Measurements from ENCODE around the gene ZSWIM5.
"Not testable (repeated sequence)": the region's sequence is repeated elsewhere in the genome, so short reads cannot be mapped to it uniquely, and the experiment has no call there.

The ZSWIM5 gene

DNA sequence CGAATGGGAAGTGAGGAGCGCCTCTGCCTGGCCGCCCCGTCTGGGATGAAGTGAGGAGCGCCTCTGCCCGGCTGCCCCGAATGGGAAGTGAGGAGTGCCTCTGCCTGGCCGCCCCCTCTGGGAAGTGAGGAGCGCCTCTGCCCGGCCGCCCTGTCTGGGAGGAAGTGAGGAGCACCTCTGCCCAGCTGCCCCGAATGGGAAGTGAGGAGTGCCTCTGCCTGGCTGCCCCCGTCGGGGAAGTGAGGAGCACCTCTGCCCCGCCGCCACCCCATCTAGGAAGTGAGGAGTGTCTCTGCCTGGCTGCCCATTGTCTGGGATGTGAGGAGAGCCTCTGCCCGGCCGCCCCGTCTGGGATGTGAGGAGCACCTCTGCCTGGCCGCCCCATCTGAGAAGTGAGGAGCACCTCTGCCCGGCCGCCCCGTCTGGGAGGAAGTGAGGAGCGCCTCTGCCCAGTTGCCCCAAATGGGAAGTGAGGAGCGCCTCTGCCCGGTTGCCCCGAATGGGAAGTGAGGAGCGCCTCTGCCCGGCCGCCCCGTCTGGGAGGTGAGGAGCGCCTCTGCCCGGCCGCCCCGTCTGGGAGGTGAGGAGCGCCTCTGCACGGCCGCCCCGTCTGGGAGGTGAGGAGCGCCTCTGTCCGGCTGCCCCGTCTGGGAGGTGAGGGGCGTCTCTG is 100.8 kb downstream of the ZSWIM5 start:
- not testable (repeated sequence) for H3K4me3 ChIP-seq (ENCODE audit: low read depth, low read length); DNase-seq (ENCODE audit: low read depth)

- H3K4me3 ChIP-seq (ENCODE audit: low read depth, low read length): no peak overlapping the region
- DNase-seq (ENCODE audit: low read depth): no peak
Measured at GRCh38 chr1:45103534-45103933, 102.9 kb downstream of the ZSWIM5 start.

DNA sequence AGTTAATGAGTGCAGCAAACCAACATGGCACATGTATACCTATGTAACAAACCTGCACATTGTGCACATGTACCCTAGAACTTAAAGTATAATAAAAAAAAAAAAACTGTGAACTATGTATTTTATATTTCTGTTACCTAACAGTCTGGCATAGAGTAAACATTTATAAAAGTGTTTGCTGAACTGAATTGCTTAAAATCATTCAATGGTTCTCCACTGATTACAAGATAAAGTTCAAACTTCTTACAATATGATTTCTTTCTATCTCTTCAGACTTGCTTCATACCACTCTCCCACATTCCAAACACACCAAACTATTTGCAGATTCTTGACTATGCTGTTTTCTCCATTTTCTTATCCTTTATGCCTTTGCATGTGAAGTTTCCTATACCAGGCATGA is 104.5 kb downstream of the ZSWIM5 start:
- DNase-seq (ENCODE audit: low read depth): no peak
- no peak overlapping the region for H3K4me3 ChIP-seq (ENCODE audit: low read depth, low read length)

GRCh38 chr1:45101528-45101927 is 104.9 kb downstream of the ZSWIM5 start:
- DNase-seq (ENCODE audit: low read depth); H3K4me3 ChIP-seq (ENCODE audit: low read depth, low read length): not testable (repeated sequence)

DNA sequence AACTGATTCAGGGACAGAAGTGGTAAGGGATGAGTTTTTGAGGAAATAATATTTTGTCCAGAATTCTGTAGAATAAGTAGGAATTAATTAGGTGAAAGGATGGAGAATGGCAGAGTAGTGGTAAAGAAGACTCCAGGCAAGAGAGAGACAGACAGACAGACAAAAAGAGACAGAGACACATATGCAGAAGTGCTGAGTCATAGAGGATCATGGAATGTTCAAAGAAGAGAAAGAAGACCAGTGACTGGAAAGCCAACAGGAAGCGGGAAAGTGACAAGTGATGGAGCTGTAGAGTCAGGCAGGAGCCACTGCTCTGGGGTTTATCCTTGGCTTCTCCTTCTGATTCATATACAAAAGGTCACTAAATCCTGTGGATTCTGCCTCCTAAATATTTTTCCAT is 108.5 kb downstream of the ZSWIM5 start:
- no peak overlapping the region for H3K4me3 ChIP-seq (ENCODE audit: low read depth, low read length)
- no peak for DNase-seq (ENCODE audit: low read depth)

DNA sequence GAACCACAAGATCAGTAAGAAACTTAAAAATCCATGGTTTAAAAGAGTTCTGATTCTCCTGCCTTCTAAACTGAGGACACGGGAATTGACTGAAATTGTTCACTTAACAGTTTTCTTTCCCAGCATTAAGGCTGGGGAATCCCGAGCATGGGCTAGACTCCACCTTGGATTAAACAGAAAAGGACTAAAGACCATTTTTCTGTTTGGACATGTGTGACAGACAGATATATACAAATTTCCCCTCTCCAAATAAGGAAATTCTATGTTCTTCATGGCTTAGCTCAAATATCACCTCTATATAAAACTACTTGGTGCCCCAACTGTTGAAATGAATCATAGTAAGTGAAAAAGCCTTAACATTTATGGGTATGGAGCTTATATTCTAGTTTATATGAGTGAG is 109.3 kb downstream of the ZSWIM5 start:
- DNase-seq (ENCODE audit: low read depth): no peak
- H3K4me3 ChIP-seq (ENCODE audit: low read depth, low read length): no peak overlapping the region

DNA sequence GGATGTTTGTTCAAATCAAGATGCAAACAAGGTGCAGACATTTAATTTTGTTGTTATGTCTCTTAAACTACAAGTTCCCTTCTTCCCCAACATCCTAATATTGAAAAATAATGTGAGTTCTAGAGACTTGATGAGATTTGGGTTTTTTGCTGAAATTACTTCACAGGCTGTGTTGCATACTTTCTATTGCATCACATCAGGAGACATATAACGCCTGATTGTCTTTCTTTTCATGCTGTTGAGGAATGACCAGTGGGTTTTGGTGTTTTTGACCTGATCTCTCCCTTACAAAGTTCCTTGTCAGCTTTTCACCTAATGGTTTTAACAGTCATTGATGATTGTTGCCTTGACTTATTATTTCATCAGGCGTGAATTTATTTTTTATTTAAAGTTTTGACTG is 111.0 kb downstream of the ZSWIM5 start:
- H3K4me3 ChIP-seq (ENCODE audit: low read depth, low read length): no peak overlapping the region
- DNase-seq (ENCODE audit: low read depth): no peak

GRCh38 chr1:45094371-45094770 is 112.0 kb downstream of the ZSWIM5 start:
- H3K4me3 ChIP-seq (ENCODE audit: low read depth, low read length); DNase-seq (ENCODE audit: low read depth): not testable (repeated sequence)

- no peak for DNase-seq (ENCODE audit: low read depth)
- no peak overlapping the region for H3K4me3 ChIP-seq (ENCODE audit: low read depth, low read length)
Measured at GRCh38 chr1:45093334-45093733, 113.1 kb downstream of the ZSWIM5 start.

GRCh38 chr1:45089711-45090110 is 116.7 kb downstream of the ZSWIM5 start:
- no peak for DNase-seq (ENCODE audit: low read depth)

DNA sequence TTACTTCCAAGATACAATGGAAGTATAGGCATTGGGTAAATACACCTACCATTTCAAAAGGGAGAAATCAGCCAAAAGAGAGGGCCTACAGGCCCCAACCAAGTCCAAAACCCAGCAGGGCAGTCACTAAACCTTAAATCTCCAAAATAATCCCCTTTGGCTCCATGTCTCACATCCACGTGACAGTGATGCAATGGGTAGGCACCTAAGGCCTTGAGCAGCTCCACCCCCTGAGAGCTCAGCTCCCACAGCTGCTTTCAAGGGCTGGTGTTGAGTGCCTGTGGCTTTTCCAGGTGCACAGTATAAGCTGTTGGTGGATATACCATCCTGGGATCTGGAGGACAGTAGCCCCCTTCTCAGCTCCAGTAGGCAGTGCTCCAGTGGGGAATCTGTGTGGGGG is 121.8 kb downstream of the ZSWIM5 start:
- DNase-seq (ENCODE audit: low read depth): no peak
- H3K4me3 ChIP-seq (ENCODE audit: low read depth, low read length): no peak overlapping the region

More at GRCh38 chr1:45089711-45090110, 116.7 kb downstream of the ZSWIM5 start:
- no peak overlapping the region for H3K4me3 ChIP-seq (ENCODE audit: low read depth, low read length)

DNA sequence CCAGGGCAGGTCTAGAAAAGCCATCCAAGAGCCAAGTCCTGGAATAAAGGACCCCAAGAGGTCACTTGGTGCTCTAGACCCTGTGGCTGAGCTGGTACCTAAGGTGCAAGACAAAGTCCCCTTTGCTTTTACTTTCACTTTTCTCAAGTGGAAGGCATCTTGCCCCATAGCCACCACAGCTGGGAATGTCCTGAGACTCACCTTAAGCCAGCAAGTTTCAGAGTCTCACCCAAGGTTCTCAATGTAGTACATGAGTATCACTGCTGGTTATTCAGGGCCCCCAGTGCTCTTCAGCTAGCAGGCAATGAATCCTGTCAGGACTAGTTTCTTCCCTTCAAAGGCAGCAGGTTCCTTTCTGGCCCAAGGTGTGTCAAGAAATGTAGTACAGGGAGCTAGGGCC is 126.9 kb downstream of the ZSWIM5 start:
- no peak for DNase-seq (ENCODE audit: low read depth)
- no peak overlapping the region for H3K4me3 ChIP-seq (ENCODE audit: low read depth, low read length)

DNA sequence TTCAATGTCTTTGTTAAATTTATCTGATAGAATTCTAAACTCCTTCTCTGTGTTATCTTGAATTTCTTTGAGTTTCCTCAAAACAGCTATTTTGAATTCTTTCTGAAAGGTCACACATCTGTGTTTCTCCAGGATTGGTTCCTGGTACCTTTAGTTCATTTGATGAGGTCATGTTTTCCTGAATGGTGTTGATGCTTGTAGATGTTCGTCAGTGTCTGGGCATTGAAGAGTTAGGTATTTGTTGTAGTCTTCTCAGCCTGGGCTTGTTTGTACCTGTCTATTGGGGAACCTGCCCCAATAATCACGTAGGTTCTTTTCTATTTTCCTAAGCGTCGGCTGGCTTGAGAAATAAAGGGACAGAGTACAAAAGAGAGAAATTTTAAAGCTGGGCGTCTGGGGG is 129.4 kb downstream of the ZSWIM5 start:
- not testable (repeated sequence) for H3K4me3 ChIP-seq (ENCODE audit: low read depth, low read length); DNase-seq (ENCODE audit: low read depth)

DNA sequence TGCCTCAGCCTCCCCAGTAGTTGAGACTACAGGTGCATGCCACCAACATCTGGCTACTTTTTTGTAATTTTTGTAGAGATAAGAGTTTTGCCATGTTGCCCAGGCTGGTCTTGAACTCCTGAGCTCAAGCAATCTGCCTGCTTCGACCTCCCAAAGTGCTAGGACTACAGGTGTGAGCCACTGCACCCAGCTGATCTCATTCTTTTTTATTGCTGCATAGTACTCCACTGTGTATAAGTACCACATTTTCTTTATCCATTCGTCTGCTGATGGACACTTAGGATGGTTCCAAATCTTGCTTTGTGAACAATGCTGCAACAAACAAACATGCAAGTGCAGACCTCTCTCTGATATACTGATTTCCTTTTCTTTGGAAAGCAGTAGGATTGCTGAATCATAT is 134.8 kb downstream of the ZSWIM5 start:
- DNase-seq (ENCODE audit: low read depth): no peak
- H3K4me3 ChIP-seq (ENCODE audit: low read depth, low read length): no peak overlapping the region

DNA sequence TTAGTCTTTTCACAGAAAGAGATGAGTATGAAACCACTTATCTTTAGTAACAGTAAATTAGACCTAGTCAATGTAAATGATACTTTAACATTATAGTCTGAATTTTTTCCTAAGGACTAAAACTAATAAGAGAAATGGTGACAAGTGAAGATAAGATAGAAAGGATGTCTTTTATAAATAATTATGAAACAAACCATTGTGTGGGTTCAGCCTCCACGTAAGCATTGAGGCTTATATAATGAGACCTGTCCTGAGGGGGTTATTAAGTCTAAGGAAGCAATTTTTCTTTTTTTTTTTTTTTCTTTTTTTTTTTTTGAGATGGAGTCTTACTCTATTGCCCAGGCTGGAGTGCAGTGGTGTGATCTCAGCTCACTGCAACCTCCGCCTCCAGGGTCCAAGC is 138.6 kb downstream of the ZSWIM5 start:
- DNase-seq (ENCODE audit: low read depth): no peak

DNA sequence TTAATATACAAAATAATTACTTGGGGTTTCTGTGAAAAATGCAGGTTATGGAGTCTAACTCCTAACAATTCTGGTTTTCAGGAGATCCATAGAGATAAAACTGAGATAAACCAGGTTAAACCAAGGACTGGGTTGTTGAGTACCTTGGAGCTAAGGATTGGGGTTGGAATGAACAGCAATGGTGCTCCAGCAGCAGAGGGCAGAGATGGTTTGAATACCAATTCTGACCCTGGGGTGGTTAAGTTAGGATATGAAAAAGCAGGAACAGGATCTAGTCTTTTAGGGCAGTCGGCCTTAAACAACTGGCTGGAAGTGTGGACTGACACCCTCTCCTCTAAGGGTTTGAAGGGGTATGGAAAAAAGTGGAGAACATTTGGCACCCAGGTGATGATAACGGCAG is 141.3 kb downstream of the ZSWIM5 start:
- no peak overlapping the region for H3K4me3 ChIP-seq (ENCODE audit: low read depth, low read length)
- no peak for DNase-seq (ENCODE audit: low read depth)

More for the DNA sequence above, 138.6 kb downstream of the ZSWIM5 start:
- H3K4me3 ChIP-seq (ENCODE audit: low read depth, low read length): no peak overlapping the region

GRCh38 chr1:45062463-45062862 is 143.9 kb downstream of the ZSWIM5 start:
- H3K4me3 ChIP-seq (ENCODE audit: low read depth, low read length); DNase-seq (ENCODE audit: low read depth): not testable (repeated sequence)

GRCh38 chr1:45059829-45060228 is 146.6 kb downstream of the ZSWIM5 start:
- no peak for DNase-seq (ENCODE audit: low read depth)
- H3K4me3 ChIP-seq (ENCODE audit: low read depth, low read length): no peak overlapping the region

- DNase-seq (ENCODE audit: low read depth): no peak
- H3K4me3 ChIP-seq (ENCODE audit: low read depth, low read length): no peak overlapping the region
Measured at GRCh38 chr1:45057542-45057941, 148.9 kb downstream of the ZSWIM5 start.

DNA sequence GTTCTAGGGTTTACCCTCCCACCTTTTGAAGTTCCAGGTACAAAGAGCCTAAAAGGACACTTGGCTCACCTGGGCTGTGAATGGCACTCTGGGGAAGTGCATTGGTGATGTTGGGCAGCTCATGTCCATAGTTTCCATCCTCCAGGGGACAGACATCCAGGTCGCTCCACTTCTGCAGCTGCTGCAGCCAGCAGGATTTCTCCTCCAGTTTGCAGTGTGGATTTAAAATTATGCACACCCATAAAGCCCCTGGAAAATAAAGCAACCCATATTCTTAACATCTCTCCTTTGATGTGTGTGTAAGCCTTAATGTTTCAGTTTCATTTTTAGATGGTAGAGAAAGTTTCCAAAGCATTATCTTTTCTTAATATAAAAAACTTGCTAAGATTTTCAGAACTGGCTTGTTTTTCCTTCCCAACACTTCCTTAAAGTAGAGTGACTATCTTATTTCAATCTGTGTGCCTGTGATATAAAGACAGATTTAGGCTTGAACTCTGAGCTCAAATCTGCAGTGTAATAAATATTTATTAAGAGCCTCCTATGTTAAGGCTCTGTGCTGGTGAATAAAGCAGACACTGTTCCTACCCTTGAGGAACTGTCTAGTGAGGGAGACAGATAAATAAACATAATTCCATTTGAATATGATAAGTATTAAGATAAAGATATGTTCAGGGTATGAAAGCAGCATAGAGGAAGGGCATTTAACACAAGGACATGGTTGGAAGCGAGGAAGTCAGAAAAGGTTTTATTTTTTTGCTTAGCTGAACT is 155.2 kb downstream of the ZSWIM5 start:
- H3K4me3 ChIP-seq (ENCODE audit: low read depth, low read length): no peak overlapping the region
- DNase-seq (ENCODE audit: low read depth): no peak

DNA sequence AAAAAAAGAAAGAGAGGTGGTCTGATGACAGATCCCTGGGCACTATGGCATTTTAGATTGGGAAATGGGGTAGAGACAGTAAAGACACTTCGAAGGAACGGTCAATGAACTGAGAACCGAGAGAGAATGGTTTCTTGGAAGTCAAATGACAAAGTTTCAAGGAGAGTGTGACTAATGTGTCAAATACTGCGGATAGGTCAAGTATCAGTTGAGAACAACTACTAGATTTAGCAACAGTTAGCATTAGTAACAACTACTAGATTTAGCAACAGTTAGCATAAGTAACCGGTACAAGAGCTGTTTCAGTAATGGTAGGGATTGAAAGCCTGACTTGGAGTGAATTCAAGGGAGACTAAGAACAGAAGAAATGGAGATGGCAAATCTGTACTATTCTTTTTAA is 159.4 kb downstream of the ZSWIM5 start:
- DNase-seq (ENCODE audit: low read depth): no peak

More for the DNA sequence above, 159.4 kb downstream of the ZSWIM5 start:
- no peak overlapping the region for H3K4me3 ChIP-seq (ENCODE audit: low read depth, low read length)

Measured in skeletal muscle cell (primary cell).